ENCODE results near the gene C21orf58. TPM values are rescaled to one million over a fixed set of nuclear protein-coding genes. Genes with fewer than 3 reads are reported as not detected.

Gene C21orf58
- total RNA-seq, 2 donors from 2014 or later: 19.6 to 37.4 TPM

GRCh38 chr21:46308431-46308830, 15.2 kb downstream of the C21orf58 start:
- Histone ChIP-seq H3K27ac (ENCODE audit: low read depth, low read length) (no peak overlapping the region), H3K27me3 (ENCODE audit: control insufficient read depth, insufficient read depth, low read length, poor library complexity, severe bottlenecking) (no peaks in the 10 kb centered on the region), H3K4me3 (ENCODE audit: low read length) (no peak overlapping the region), H3K36me3 (ENCODE audit: control insufficient read depth, insufficient read depth, low read length) (peaks cover 19% of the 10 kb centered on the region), H3K4me1 (ENCODE audit: control insufficient read depth, insufficient read depth, low read length) (no peaks in the 10 kb centered on the region), H3K9ac (ENCODE audit: extremely low read depth, low read length, poor library complexity, severe bottlenecking) (no peak overlapping the region), H3K9me3 (ENCODE audit: control insufficient read depth, low read length) (no peaks in the 10 kb centered on the region)
- DNase-seq: no peak
- peaks cover 35% of the 10 kb centered on the region for H3K36me3 Mint-ChIP-seq (ENCODE audit: low read depth)
- 88 to 100% methylated on average over 2 of the region's 2 CpGs for WGBS, 2 experiments (ENCODE audit: insufficient coverage in 1 of 2, insufficient read length in 1 of 2)
- H3K4me3 Mint-ChIP-seq: no peak overlapping the region
- no peak overlapping the region for H3K27ac Mint-ChIP-seq
- H3K4me1 Mint-ChIP-seq: no peaks in the 10 kb centered on the region
- no peaks in the 10 kb centered on the region for H3K9me3 Mint-ChIP-seq
- H3K27me3 Mint-ChIP-seq (ENCODE audit: insufficient read depth): no peaks in the 10 kb centered on the region
- no peak for TF ChIP-seq CTCF (conservative IDR thresholded peaks at IDR 0.05)

DNA sequence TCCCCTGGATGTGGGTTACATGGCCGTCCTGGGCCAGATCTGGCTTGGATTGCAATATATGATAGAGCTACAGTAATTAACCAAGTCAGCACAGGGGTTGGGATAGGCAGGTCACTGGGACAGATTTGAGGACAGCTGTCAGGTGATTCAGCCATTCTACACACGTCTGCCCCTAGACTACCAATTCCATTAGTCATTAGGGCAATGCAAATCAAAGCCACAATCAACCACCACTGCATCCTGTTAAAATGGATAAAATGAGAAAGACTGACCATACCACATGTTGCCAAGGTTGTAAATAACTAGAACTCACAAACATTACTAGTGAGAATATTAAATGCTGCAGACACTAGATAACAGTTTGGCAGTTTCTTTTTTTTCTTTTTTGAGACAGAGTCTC, 16.0 kb downstream of the C21orf58 start:
- Histone ChIP-seq H3K27ac (ENCODE audit: low read depth, low read length) (no peak overlapping the region), H3K4me1 (ENCODE audit: control insufficient read depth, insufficient read depth, low read length) (no peaks in the 10 kb centered on the region), H3K36me3 (ENCODE audit: control insufficient read depth, insufficient read depth, low read length) (peaks cover 19% of the 10 kb centered on the region), H3K9me3 (ENCODE audit: control insufficient read depth, low read length) (no peaks in the 10 kb centered on the region), H3K27me3 (ENCODE audit: control insufficient read depth, insufficient read depth, low read length, poor library complexity, severe bottlenecking) (no peaks in the 10 kb centered on the region), H3K9ac (ENCODE audit: extremely low read depth, low read length, poor library complexity, severe bottlenecking) (no peak overlapping the region), H3K4me3 (ENCODE audit: low read length) (no peak overlapping the region)
- Mint-ChIP-seq H3K27me3 (ENCODE audit: insufficient read depth) (no peaks in the 10 kb centered on the region), H3K9me3 (no peaks in the 10 kb centered on the region), H3K36me3 (ENCODE audit: low read depth) (peaks cover 37% of the 10 kb centered on the region), H3K27ac (no peak overlapping the region), H3K4me1 (no peaks in the 10 kb centered on the region), H3K4me3 (no peak overlapping the region)
- 95% methylated on average over 2 of the region's 2 CpGs; no CpG with 5 or more reads in 1 of the 2 experiments for WGBS, 2 experiments (ENCODE audit: insufficient coverage in 1 of 2, insufficient read length in 1 of 2)
- no peak for DNase-seq
- no peak for TF ChIP-seq CTCF (conservative IDR thresholded peaks at IDR 0.05)

GRCh38 chr21:46304955-46305354, 18.7 kb downstream of the C21orf58 start:
- Mint-ChIP-seq H3K4me1 (no peaks in the 10 kb centered on the region), H3K9me3 (no peaks in the 10 kb centered on the region), H3K36me3 (ENCODE audit: low read depth) (peaks cover 46% of the 10 kb centered on the region), H3K27ac (no peak overlapping the region), H3K27me3 (ENCODE audit: insufficient read depth) (no peaks in the 10 kb centered on the region), H3K4me3 (no peak overlapping the region)
- Histone ChIP-seq H3K36me3 (ENCODE audit: control insufficient read depth, insufficient read depth, low read length) (peaks cover 28% of the 10 kb centered on the region), H3K9ac (ENCODE audit: extremely low read depth, low read length, poor library complexity, severe bottlenecking) (no peak overlapping the region), H3K4me3 (ENCODE audit: low read length) (no peak overlapping the region), H3K9me3 (ENCODE audit: control insufficient read depth, low read length) (no peaks in the 10 kb centered on the region), H3K4me1 (ENCODE audit: control insufficient read depth, insufficient read depth, low read length) (no peaks in the 10 kb centered on the region), H3K27ac (ENCODE audit: low read depth, low read length) (no peak overlapping the region), H3K27me3 (ENCODE audit: control insufficient read depth, insufficient read depth, low read length, poor library complexity, severe bottlenecking) (no peaks in the 10 kb centered on the region)
- no peak for DNase-seq
- WGBS, 2 experiments (ENCODE audit: insufficient coverage in 1 of 2, insufficient read length in 1 of 2): 96 to 99% methylated on average over 9 to 10 of the region's 11 CpGs
- TF ChIP-seq CTCF (conservative IDR thresholded peaks at IDR 0.05): no peak

Measured in endodermal cell (in vitro differentiated cells).